NT2/D1 (cell line): ENCODE results near the gene C1orf159.

Experiments
- SUZ12 ChIP-seq: IDR thresholded peaks from 2 replicates; pipeline ENCODE4 v1.6.1; 2011; ENCODE audit not compliant: insufficient read length, insufficient read depth; ENCODE audit errors: extremely low read depth
- YY1 ChIP-seq: IDR thresholded peaks from 2 replicates; pipeline ENCODE4 v1.6.1; 2011; ENCODE audit not compliant: insufficient read length, insufficient read depth
- ZNF274 ChIP-seq: IDR thresholded peaks from 2 replicates; pipeline ENCODE4 v1.6.1; 2011; ENCODE audit warnings: mild to moderate bottlenecking, low read depth, low read length

DNA sequence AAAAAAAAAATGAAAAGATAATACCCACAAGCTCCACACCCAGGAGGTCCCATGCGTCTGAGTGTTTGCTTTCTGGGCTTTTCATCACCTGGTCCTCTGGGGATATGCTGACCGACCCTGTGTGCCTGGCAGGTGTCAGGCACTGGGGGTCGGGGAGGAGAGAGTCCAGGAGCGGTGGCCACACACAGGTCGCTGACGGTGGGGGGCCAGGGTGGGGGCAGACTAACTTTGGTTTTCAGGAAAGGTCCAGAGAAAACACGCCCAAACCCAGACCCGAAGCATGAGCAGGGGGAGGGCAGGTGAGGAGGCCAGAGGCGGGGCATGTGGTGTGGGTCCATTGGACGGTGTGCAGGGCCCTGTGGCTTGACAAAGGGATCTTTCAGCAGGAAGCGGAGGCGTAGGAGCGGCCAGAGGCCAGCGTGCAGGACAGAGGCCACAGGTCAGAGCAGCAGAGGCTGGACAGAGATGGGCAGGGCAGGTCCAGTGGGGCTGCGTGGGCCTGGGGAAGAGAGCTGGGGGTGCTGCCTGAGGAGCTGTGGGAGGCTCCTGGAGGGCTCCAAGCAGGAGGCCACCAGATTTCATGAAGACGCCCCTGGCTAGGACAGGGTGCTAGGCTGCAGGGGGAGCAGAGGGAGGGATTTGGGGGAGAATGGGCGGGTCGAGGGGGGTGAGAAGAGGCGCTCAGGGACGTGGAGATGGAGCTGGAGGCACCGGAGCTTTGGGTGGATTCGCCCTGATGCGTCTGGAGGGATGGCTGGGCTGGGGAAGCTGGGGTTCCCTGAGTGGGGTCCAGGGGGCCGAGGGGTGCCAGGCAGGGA is 57.6 kb downstream of the C1orf159 start:
- no peak for TF ChIP-seq YY1
- TF ChIP-seq ZNF274 = no peak
- no peak for TF ChIP-seq SUZ12
